H1 (cell line): ENCODE data around the gene RPL31. TPM values are rescaled to one million over a fixed set of nuclear protein-coding genes. Genes with fewer than 3 reads are reported as not detected.

Source experiments
- CBX5 ChIP-seq: fragments of 300-800, 300-1000 bp; sonication (generic); IDR thresholded peaks from 2 replicates; pipeline ENCODE4 v1.7.1; 2016; ENCODE audit warnings: antibody characterized with exemption, low read length, low read depth
- CHD7 ChIP-seq: fragments of 300-600 bp; sonication (generic); IDR thresholded peaks from 2 replicates; pipeline ENCODE4 v1.7.1; 2012; ENCODE audit warnings: low read length, moderate library complexity, mild to moderate bottlenecking, inconsistent platforms; ENCODE audit not compliant: insufficient replicate concordance
- NANOG ChIP-seq: IDR thresholded peaks from 2 replicates; pipeline ENCODE4 v1.6.1; 2011; ENCODE audit warnings: low read length, low read depth, mild to moderate bottlenecking, inconsistent platforms; ENCODE audit not compliant: insufficient read depth, poor library complexity, severe bottlenecking
- POLR2AphosphoS5 ChIP-seq: IDR thresholded peaks from 2 replicates; pipeline ENCODE4 v1.6.1; 2011; ENCODE audit warnings: low read depth, low read length
- ZNF274 ChIP-seq: IDR thresholded peaks from 2 replicates; pipeline ENCODE4 v1.7.0; 2012; ENCODE audit warnings: low read length, borderline replicate concordance; ENCODE audit errors: extremely low read depth
- polyA plus RNA-seq, 7 experiments: library from polyadenylated mRNA; depleted of rRNA in 3 of 7; stranded (reverse) in 5 of 7; unstranded in 2 of 7; fragments of >200 nt in 5 of 7; fragments of 200-250 nt in 2 of 7; gene quantifications; 1 replicate in 5 of 7; 2 replicates in 1 of 7; 4 replicates in 1 of 7; pipeline versions ENCODE4 v1.2.1 to v1.2.3, GENCODE V29; 2011 to 2013; ENCODE audit warnings: missing spikeins in 2 of 7, mixed read lengths in 2 of 7
- total RNA-seq: library from RNA; stranded (reverse); fragmentation: NEBNext Ultra II Directional; extraction: Animal tissue kit (Norgen Biotek cat#: 25700); gene quantifications from 2 replicates; pipeline ENCODE4 v1.2.1, GENCODE V29; 2021

Gene RPL31
- total and polyA plus RNA-seq, 2 of the 8 experiments (the other 6 are each of a cell fraction or from before 2014, with no cell fraction given): 1,463 to 1,722 TPM

GRCh38 chr2:101004620-101005325 is 2.7 kb downstream of the RPL31 start (continued):
- TF ChIP-seq CHD7 (no peak), POLR2AphosphoS5 (peak; percentile 33), NANOG (no peak), ZNF274 (no peak), CBX5 (no peak)
